GM23338 (cell line): ENCODE measurements around the gene ZNF638. TPM values are rescaled to one million over a fixed set of nuclear protein-coding genes. Genes with fewer than 3 reads are reported as not detected.

Experiments used
- ATAC-seq: fragments of 200-7000 bp; cut with Tn5 transposase; 3 replicates; pipeline ENCODE4 v1.9.1; 2020
- DNase-seq: peaks from one replicate; pipeline ENCODE4 v3.0.0-alpha.2; 2015; ENCODE audit warnings: low spot score
- H2AFZ ChIP-seq: fragments of 200-600 bp; sonication (generic); 2 replicates; pipeline ENCODE4 v1.8.0; 2016; ENCODE audit warnings: antibody characterized with exemption, mild to moderate bottlenecking, moderate library complexity
- H3F3A ChIP-seq: fragments of 200-600 bp; sonication (generic); replicated peaks from 2 replicates; pipeline ENCODE4 v1.8.0; 2017; ENCODE audit warnings: antibody characterized with exemption, mixed run types, low read depth
- H3K27ac ChIP-seq: fragments of 200-600 bp; sonication (generic); 2 replicates; pipeline ENCODE4 v1.6.1; 2016; ENCODE audit warnings: low read depth
- H3K27me3 ChIP-seq: fragments of 200-600 bp; sonication (generic); 2 replicates; pipeline ENCODE4 v1.8.0; 2016; ENCODE audit warnings: mild to moderate bottlenecking, mixed run types, moderate library complexity; ENCODE audit not compliant: insufficient read depth
- H3K36me3 ChIP-seq: fragments of 200-600 bp; sonication (generic); 2 replicates; pipeline ENCODE4 v1.8.0; 2016; ENCODE audit warnings: mild to moderate bottlenecking; ENCODE audit not compliant: insufficient read depth
- H3K4me1 ChIP-seq: fragments of 200-600 bp; sonication (generic); 2 replicates; pipeline ENCODE4 v1.8.0; 2016; ENCODE audit warnings: mild to moderate bottlenecking, moderate library complexity; ENCODE audit not compliant: insufficient read depth
- H3K4me2 ChIP-seq: fragments of 200-600 bp; sonication (generic); 2 replicates; pipeline ENCODE4 v1.7.1; 2017; ENCODE audit warnings: mixed run types
- H3K4me3 ChIP-seq: fragments of 200-600 bp; sonication (generic); 2 replicates; pipeline ENCODE4 v1.6.1; 2016; ENCODE audit warnings: mixed run types
- H3K79me2 ChIP-seq: fragments of 200-600 bp; sonication (generic); replicated peaks from 2 replicates; pipeline ENCODE4 v1.8.0; 2017; ENCODE audit warnings: mild to moderate bottlenecking; ENCODE audit not compliant: insufficient read depth
- H3K9me2 ChIP-seq: fragments of 200-600 bp; sonication (generic); 2 replicates; pipeline ENCODE4 v1.8.0; 2017; ENCODE audit not compliant: insufficient read depth
- H4K20me1 ChIP-seq: fragments of 200-600 bp; sonication (generic); replicated peaks from 2 replicates; pipeline ENCODE4 v1.8.0; 2017; ENCODE audit warnings: mild to moderate bottlenecking; ENCODE audit not compliant: insufficient read depth
- H3K27ac Mint-ChIP-seq: 2 replicates; pipeline ENCODE4 v1.8.0; 2020; ENCODE audit warnings: inconsistent platforms, mild to moderate bottlenecking, moderate library complexity, mixed read lengths
- H3K27me3 Mint-ChIP-seq: 3 replicates; pipeline ENCODE4 v1.8.0; 2022; ENCODE audit warnings: low read depth, mild to moderate bottlenecking, moderate library complexity, mixed read lengths, inconsistent platforms; ENCODE audit not compliant: insufficient read depth, poor library complexity
- H3K36me3 Mint-ChIP-seq: 3 replicates; pipeline ENCODE4 v1.8.0; 2021; ENCODE audit warnings: low read depth, mild to moderate bottlenecking, inconsistent platforms, moderate library complexity, mixed read lengths
- H3K4me1 Mint-ChIP-seq: 3 replicates; pipeline ENCODE4 v1.8.0; 2020; ENCODE audit warnings: mild to moderate bottlenecking, inconsistent platforms, mixed read lengths
- H3K4me3 Mint-ChIP-seq: 3 replicates; pipeline ENCODE4 v1.8.0; 2021; ENCODE audit warnings: moderate library complexity, mild to moderate bottlenecking, inconsistent platforms, mixed read lengths
- H3K9me3 Mint-ChIP-seq: 3 replicates; pipeline ENCODE4 v1.8.0; 2020; ENCODE audit warnings: moderate library complexity, mild to moderate bottlenecking, inconsistent platforms, mixed read lengths
- CREB1 ChIP-seq: fragments of 250-450 bp; sonication (Bioruptor Pico); IDR thresholded peaks from 2 replicates; pipeline ENCODE4 v1.5.0; 2020; ENCODE audit warnings: low read depth, mild to moderate bottlenecking, moderate library complexity
- CTCF ChIP-seq, 2 experiments: fragments of 200-600 bp in 1 of 2; sonication (generic) in 1 of 2; conservative IDR thresholded peaks; 2 replicates each; pipeline versions ENCODE4 v1.5.1 to v1.6.1; 2016 to 2017; ENCODE audit warnings: antibody characterized with exemption in 2 of 2, low read depth in 2 of 2, mild to moderate bottlenecking in 2 of 2, moderate library complexity in 1 of 2
- ETS1 ChIP-seq: IDR thresholded peaks from 2 replicates; pipeline ENCODE4 v1.6.1; 2016; ENCODE audit warnings: antibody characterized with exemption
- EZH2 ChIP-seq: fragments of 200-600 bp; sonication (generic); IDR thresholded peaks from one replicate; pipeline ENCODE4 v1.8.0; 2017; ENCODE audit warnings: antibody characterized with exemption, mild to moderate bottlenecking, low read depth; ENCODE audit not compliant: unreplicated experiment
- JUNB ChIP-seq: IDR thresholded peaks from one replicate; pipeline ENCODE4 v1.6.1; 2016; ENCODE audit warnings: antibody characterized with exemption; ENCODE audit not compliant: unreplicated experiment
- REST ChIP-seq: IDR thresholded peaks from one replicate; pipeline ENCODE4 v1.6.1; 2018; ENCODE audit warnings: antibody characterized with exemption; ENCODE audit not compliant: unreplicated experiment
- ZNF114 ChIP-seq: fragments of 250-450 bp; sonication (Bioruptor Pico); IDR thresholded peaks from 2 replicates; pipeline ENCODE4 v1.5.0; 2020; ENCODE audit warnings: mild to moderate bottlenecking, moderate library complexity
- ZNF331 ChIP-seq: fragments of 250-450 bp; sonication (Bioruptor Pico); IDR thresholded peaks from 2 replicates; pipeline ENCODE4 v1.5.0; 2020; ENCODE audit warnings: low read depth, mild to moderate bottlenecking, moderate library complexity
- ZNF462 ChIP-seq: fragments of 250-450 bp; sonication (Bioruptor Pico); IDR thresholded peaks from 2 replicates; pipeline ENCODE4 v1.5.0; 2020; ENCODE audit warnings: mild to moderate bottlenecking, moderate library complexity
- polyA plus RNA-seq: library from polyadenylated mRNA; unstranded; fragments of >200 nt; fragmentation: Nextera tagmentation; extraction: Ambion mirVana; gene quantifications from 2 replicates; pipeline ENCODE4 v1.2.1, GENCODE V29; 2016
- total RNA-seq: library from RNA; depleted of rRNA; stranded (reverse); fragments of >200 nt; shearing (Covaris generic); gene quantifications from 2 replicates; pipeline ENCODE4 v1.2.3, GENCODE V29; 2014

The ZNF638 gene
- total and polyA plus RNA-seq, 2 experiments from 2014 or later: 185 to 190 TPM

GRCh38 chr2:71348302-71348701 lies 16.7 kb downstream of the ZNF638 start:
- Histone ChIP-seq H3K36me3 (peaks cover 6% of the 10 kb centered on the region; the same call in 1 of the 2 replicates), H3F3A (no peaks in the 10 kb centered on the region), H3K27ac (no peak overlapping the region), H3K27me3 (no peaks in the 10 kb centered on the region), H3K4me3 (no peak overlapping the region), H3K79me2 (peaks cover 100% of the 10 kb centered on the region), H2AFZ (no peak overlapping the region), H3K4me1 (no peaks in the 10 kb centered on the region), H3K4me2 (no peak overlapping the region), H3K9me2 (no peaks in the 10 kb centered on the region), H4K20me1 (peaks cover 90% of the 10 kb centered on the region)
- no peak overlapping the region for H3K27ac Mint-ChIP-seq
- DNase-seq: peak; percentile 32
- peaks cover 29% of the 10 kb centered on the region for H3K36me3 Mint-ChIP-seq
- H3K4me3 Mint-ChIP-seq: no peak overlapping the region
- no peaks in the 10 kb centered on the region for H3K4me1 Mint-ChIP-seq
- TF ChIP-seq ZNF114 (CRISPR knock-in tag): no peak
- TF ChIP-seq ZNF331 (CRISPR knock-in tag): no peak
- TF ChIP-seq CREB1 (CRISPR knock-in tag): no peak
- no peak for TF ChIP-seq ETS1
- no peak for TF ChIP-seq EZH2
- no peak for TF ChIP-seq CTCF (conservative IDR thresholded peaks at IDR 0.05; ENCODE audit: low read depth in 2 of 2)
- TF ChIP-seq ZNF462 (CRISPR knock-in tag): no peak
- TF ChIP-seq REST: peak; percentile 77
- no peak for TF ChIP-seq JUNB
- no peak; the same call in 2 of the 3 replicates for ATAC-seq
- peaks cover 2% of the 10 kb centered on the region for H3K27me3 Mint-ChIP-seq
- no peaks in the 10 kb centered on the region for H3K9me3 Mint-ChIP-seq
